K562 (cell line): ENCODE measurements around the gene RGS5. TPM values are rescaled to one million over a fixed set of nuclear protein-coding genes. Genes with fewer than 3 reads are reported as not detected.

Experiments
- ATAC-seq: fragments of 200-7000 bp; cut with Tn5 transposase; 3 replicates; pipeline ENCODE4 v1.9.1; 2020; ENCODE audit warnings: moderate library complexity
- BruUV-seq: library from RNA; stranded (reverse); fragments of 400-500 nt; replicated peaks from 2 replicates; lab custom pipeline; 2021; lab: Mats Ljungman, UMichigan
- CTCF ChIA-PET: fragments of 300-600 bp; formaldehyde crosslinking; extraction: SDS; loops from one replicate; lab custom pipeline; 2021; ENCODE audit warnings: low intra/inter-chr PET ratio; lab: Yijun Ruan, JAX
- POLR2A ChIA-PET: fragments of 300-600, 350-650 bp; sonication (Branson Sonifier 250); formaldehyde crosslinking; extraction: SDS; loops from one replicate; lab custom pipeline; 2021; ENCODE audit warnings: antibody characterized with exemption, inconsistent platforms; lab: Yijun Ruan, JAX
- DNase-seq, 4 experiments: peaks; one replicate each; pipeline versions ENCODE4 v3.0.0 to v3.0.0-alpha.2; 2011 to 2018; ENCODE audit warnings: low spot score in 3 of 4, mixed read lengths in 3 of 4; ENCODE audit errors: extremely low read depth in 1 of 4
- FAIRE-seq: peaks from 2 replicates; lab custom pipeline; 2011; peaks lifted over from hg19 to GRCh38; lab: Jason Lieb, UNC
- H2AFZ ChIP-seq: 2 replicates; pipeline ENCODE4 v1.6.0; 2011; ENCODE audit warnings: low read depth, low read length, control low read depth, inconsistent platforms
- H3K27ac ChIP-seq: fragments of 200-600 bp; 3 replicates; pipeline ENCODE4 v1.8.0; 2011; ENCODE audit warnings: low read depth, mild to moderate bottlenecking, control low read depth, inconsistent platforms, low read length, moderate library complexity, mixed read lengths; ENCODE audit errors: extremely low read depth
- H3K27me3 ChIP-seq, 2 experiments: fragments of 300-600 bp in 1 of 2; 2 replicates in 1 of 2; 3 replicates in 1 of 2; pipeline versions ENCODE4 v1.6.0 to v1.8.0; 2011; ENCODE audit warnings: inconsistent platforms in 2 of 2, low read length in 2 of 2, mild to moderate bottlenecking in 1 of 2, mixed read lengths in 1 of 2, moderate library complexity in 1 of 2; ENCODE audit not compliant: control insufficient read depth in 2 of 2, insufficient read depth in 2 of 2
- H3K36me3 ChIP-seq: fragments of 300-600 bp; 3 replicates; pipeline ENCODE4 v1.8.0; 2011; ENCODE audit warnings: mild to moderate bottlenecking, low read length, inconsistent platforms; ENCODE audit not compliant: control insufficient read depth, insufficient read depth
- H3K4me1 ChIP-seq, 2 experiments: fragments of 200-600 bp in 1 of 2; replicated peaks in 1 of 2; 2 replicates in 1 of 2; 3 replicates in 1 of 2; pipeline versions ENCODE4 v1.5.1 to v1.8.0; 2011; ENCODE audit warnings: inconsistent platforms in 2 of 2, low read length in 2 of 2, mild to moderate bottlenecking in 1 of 2, mixed read lengths in 1 of 2, moderate library complexity in 1 of 2; ENCODE audit not compliant: control insufficient read depth in 2 of 2, insufficient read depth in 2 of 2
- H3K4me2 ChIP-seq: 2 replicates; pipeline ENCODE4 v1.6.1; 2011; ENCODE audit warnings: low read length, control low read depth, inconsistent platforms, mixed read lengths; ENCODE audit not compliant: insufficient read depth
- H3K4me3 ChIP-seq: fragments of 200-600 bp; sonication (generic), shearing (Covaris generic); 2 replicates; pipeline ENCODE4 v1.5.1; 2016; ENCODE audit warnings: control low read depth, inconsistent platforms
- H3K79me2 ChIP-seq: fragments of 200-600 bp; 3 replicates; pipeline ENCODE4 v1.8.0; 2011; ENCODE audit warnings: low read length, inconsistent platforms; ENCODE audit not compliant: control insufficient read depth, insufficient read depth
- H3K9ac ChIP-seq, 2 experiments: 2 replicates each; pipeline versions ENCODE4 v1.6.0 to v1.6.1; 2011; ENCODE audit warnings: low read depth in 2 of 2, low read length in 2 of 2, control low read depth in 1 of 2, inconsistent platforms in 1 of 2, mild to moderate bottlenecking in 1 of 2, mixed read lengths in 1 of 2; ENCODE audit not compliant: insufficient read depth in 1 of 2
- H3K9me1 ChIP-seq: one replicate; pipeline ENCODE4 v1.6.0; 2011; ENCODE audit warnings: inconsistent platforms, mild to moderate bottlenecking, low read length, moderate library complexity; ENCODE audit not compliant: control insufficient read depth, insufficient read depth
- H3K9me3 ChIP-seq: replicated peaks from 2 replicates; pipeline ENCODE4 v1.5.1; 2011; ENCODE audit warnings: low read depth, low read length, inconsistent platforms; ENCODE audit not compliant: control insufficient read depth, insufficient read depth
- H4K20me1 ChIP-seq: replicated peaks from 2 replicates; pipeline ENCODE4 v1.6.1; 2011; ENCODE audit warnings: low read length, inconsistent platforms, mixed read lengths; ENCODE audit not compliant: control insufficient read depth, insufficient read depth
- ATF7 ChIP-seq: fragments of 450-650 bp; IDR thresholded peaks from 2 replicates; pipeline ENCODE4 v1.7.1; 2014; ENCODE audit warnings: mild to moderate bottlenecking, moderate library complexity
- NFIX ChIP-seq: fragments of 250-450 bp; sonication (Bioruptor Pico); IDR thresholded peaks from 2 replicates; pipeline ENCODE4 v1.4.0; 2020; ENCODE audit warnings: low read depth, mild to moderate bottlenecking, moderate library complexity
- WGBS: fragments of 100-300 bp; shearing (Covaris generic); methylation state at CpG from one replicate; pipeline ENCODE4 v1.1.6; 2016; ENCODE audit warnings: low coverage, mixed read lengths; ENCODE audit not compliant: insufficient coverage; ENCODE audit errors: missing lambda C conversion rate; 5-methylcytosine and 5-hydroxymethylcytosine counted together
- in situ Hi-C: fragments of 300-500 bp; cut with MboI; formaldehyde crosslinking; loops from 4 replicates; pipeline ENCODE4 v1.15.0; 2018; ENCODE audit warnings: inconsistent platforms, mixed read lengths
- intact Hi-C: fragments of 100-400 bp; cut with micrococcal nuclease; formaldehyde crosslinking; loops from 2 replicates; pipeline ENCODE4 v1.14.2; 2022
- polyA plus RNA-seq, 8 experiments: library from polyadenylated mRNA; depleted of rRNA in 4 of 8; stranded (reverse) in 5 of 8; unstranded in 3 of 8; fragments of >200 nt; fragmentation: Nextera tagmentation in 2 of 8; fragmentation: Illumina TruSeq in 1 of 8; extraction: Ambion mirVana in 2 of 8; extraction: Trizol in 1 of 8; gene quantifications; 2 replicates each; pipeline versions ENCODE4 v1.2.1 to v1.2.3, GENCODE V29; 2011 to 2014; ENCODE audit warnings: inconsistent platforms in 1 of 8, missing spikeins in 1 of 8
- total RNA-seq, 7 experiments: library from RNA; depleted of rRNA in 6 of 7; stranded (reverse); fragments of >200 nt in 6 of 7; fragmentation: Illumina TruSeq in 2 of 7; extraction: Trizol in 2 of 7; gene quantifications; 2 replicates each; pipeline versions ENCODE4 v1.2.1 to v1.2.3, GENCODE V29; 2011 to 2021; ENCODE audit warnings: low replicate concordance in 1 of 7
- TF ChIP-seq, protein P1 (sequence below): fragments of 450-650 bp; IDR thresholded peaks from 2 replicates; pipeline ENCODE4 v1.6.1; 2018; ENCODE audit warnings: mild to moderate bottlenecking, low read depth; ENCODE audit not compliant: partially characterized antibody
- TF ChIP-seq, protein P2 (sequence below): fragments of 250-450 bp; sonication (Bioruptor Pico); IDR thresholded peaks from 2 replicates; pipeline ENCODE4 v1.4.0; 2020

Gene RGS5
- total and polyA plus RNA-seq, 9 of the 15 experiments (the other 6 are each of a cell fraction or from before 2014, with no cell fraction given) = 0.71 to 5.3 (median 2.4) TPM

DNA sequence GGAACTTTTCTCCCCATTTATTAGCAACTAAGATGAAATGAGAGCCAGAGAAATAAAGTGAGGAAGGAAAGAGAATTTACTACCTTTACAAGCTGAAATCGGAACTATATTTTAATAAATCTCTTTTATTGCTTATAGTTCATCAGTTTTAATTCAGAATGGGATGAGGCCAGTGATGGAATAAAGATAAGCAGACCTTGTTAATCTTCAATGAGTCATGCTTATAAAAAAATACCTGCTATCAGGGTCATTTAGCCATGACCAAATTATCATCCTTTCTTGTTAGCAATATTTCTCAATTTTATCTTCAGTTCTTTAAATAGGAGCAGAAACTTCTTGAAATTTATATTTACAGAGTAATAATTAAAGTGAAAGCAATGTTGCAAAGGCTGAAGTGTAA lies 107.5 kb downstream of the RGS5 start:
- Histone ChIP-seq H3K4me2 (no peak overlapping the region), H3K27me3 (no peaks in the 10 kb centered on the region), H3K4me1 (no peaks in the 10 kb centered on the region; a peak in 1 of 5 replicates), H3K9ac (no peak overlapping the region), H3K79me2 (no peaks in the 10 kb centered on the region), H3K4me3 (no peak overlapping the region)
- ATAC-seq (no peak), FAIRE-seq (no peak), DNase-seq (no peak)
- BruUV-seq = no TSS peak
- 0% methylated on average over 1 of the region's 1 CpG for WGBS
- in situ Hi-C loops = no loop called here
- CTCF ChIA-PET = no interaction called here
- TF ChIP-seq, protein P1, sequence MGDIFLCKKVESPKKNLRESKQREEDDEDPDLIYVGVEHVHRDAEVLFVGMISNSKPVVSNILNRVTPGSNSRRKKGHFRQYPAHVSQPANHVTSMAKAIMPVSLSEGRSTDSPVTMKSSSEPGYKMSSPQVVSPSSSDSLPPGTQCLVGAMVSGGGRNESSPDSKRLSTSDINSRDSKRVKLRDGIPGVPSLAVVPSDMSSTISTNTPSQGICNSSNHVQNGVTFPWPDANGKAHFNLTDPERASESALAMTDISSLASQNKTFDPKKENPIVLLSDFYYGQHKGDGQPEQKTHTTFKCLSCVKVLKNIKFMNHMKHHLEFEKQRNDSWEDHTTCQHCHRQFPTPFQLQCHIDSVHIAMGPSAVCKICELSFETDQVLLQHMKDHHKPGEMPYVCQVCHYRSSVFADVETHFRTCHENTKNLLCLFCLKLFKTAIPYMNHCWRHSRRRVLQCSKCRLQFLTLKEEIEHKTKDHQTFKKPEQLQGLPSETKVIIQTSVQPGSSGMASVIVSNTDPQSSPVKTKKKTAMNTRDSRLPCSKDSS = no peak
- TF ChIP-seq, protein P2, sequence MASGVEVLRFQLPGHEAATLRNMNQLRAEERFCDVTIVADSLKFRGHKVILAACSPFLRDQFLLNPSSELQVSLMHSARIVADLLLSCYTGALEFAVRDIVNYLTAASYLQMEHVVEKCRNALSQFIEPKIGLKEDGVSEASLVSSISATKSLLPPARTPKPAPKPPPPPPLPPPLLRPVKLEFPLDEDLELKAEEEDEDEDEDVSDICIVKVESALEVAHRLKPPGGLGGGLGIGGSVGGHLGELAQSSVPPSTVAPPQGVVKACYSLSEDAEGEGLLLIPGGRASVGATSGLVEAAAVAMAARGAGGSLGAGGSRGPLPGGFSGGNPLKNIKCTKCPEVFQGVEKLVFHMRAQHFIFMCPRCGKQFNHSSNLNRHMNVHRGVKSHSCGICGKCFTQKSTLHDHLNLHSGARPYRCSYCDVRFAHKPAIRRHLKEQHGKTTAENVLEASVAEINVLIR (CRISPR knock-in tag) = no peak
- TF ChIP-seq NFIX = no peak
- TF ChIP-seq ATF7 = no peak
- TF ChIP-seq, all 486 proteins: peak for 0
- Histone ChIP-seq H4K20me1 (no peaks in the 10 kb centered on the region), H2AFZ (no peak overlapping the region), H3K27ac (no peak overlapping the region), H3K9me3 (no peaks in the 10 kb centered on the region), H3K36me3 (no peaks in the 10 kb centered on the region), H3K9me1 (no peaks in the 10 kb centered on the region)
- intact Hi-C loops = no loop called here
- POLR2A ChIA-PET = no interaction called here
